Activated naive CD8-positive, alpha-beta T cell (primary cell): Measurements from ENCODE around the gene PRKG2.

Experiments used
- H3K27ac Mint-ChIP-seq: one replicate; pipeline ENCODE4 v1.8.0; 2021; ENCODE audit warnings: mixed read lengths
- H3K27me3 Mint-ChIP-seq: one replicate; pipeline ENCODE4 v1.8.0; 2021; ENCODE audit warnings: mixed read lengths
- H3K36me3 Mint-ChIP-seq: one replicate; pipeline ENCODE4 v1.8.0; 2021; ENCODE audit warnings: mixed read lengths
- H3K4me1 Mint-ChIP-seq: one replicate; pipeline ENCODE4 v1.8.0; 2021; ENCODE audit warnings: low read depth, mixed read lengths
- H3K4me3 Mint-ChIP-seq: one replicate; pipeline ENCODE4 v1.8.0; 2021; ENCODE audit warnings: mild to moderate bottlenecking, mixed read lengths
- H3K9me3 Mint-ChIP-seq: one replicate; pipeline ENCODE4 v1.8.0; 2021; ENCODE audit warnings: low read depth, mixed read lengths

The PRKG2 gene

GRCh38 chr4:81152839-81153713 lies 61.9 kb downstream of the PRKG2 start:
- peak overlapping the region; percentile 82 for H3K4me3 Mint-ChIP-seq
- peaks cover 7% of the 10 kb centered on the region for H3K4me1 Mint-ChIP-seq
- no peaks in the 10 kb centered on the region for H3K36me3 Mint-ChIP-seq
- H3K27ac Mint-ChIP-seq: peak overlapping the region; percentile 62
- peaks cover 1% of the 10 kb centered on the region for H3K27me3 Mint-ChIP-seq
- no peaks in the 10 kb centered on the region for H3K9me3 Mint-ChIP-seq

GRCh38 chr4:81149976-81150375 lies 65.0 kb downstream of the PRKG2 start:
- no peak overlapping the region for H3K27ac Mint-ChIP-seq

GRCh38 chr4:81148576-81148975 lies 66.4 kb downstream of the PRKG2 start:
- no peaks in the 10 kb centered on the region for H3K9me3 Mint-ChIP-seq
- peaks cover under 1% of the 10 kb centered on the region for H3K4me1 Mint-ChIP-seq
- no peak overlapping the region for H3K4me3 Mint-ChIP-seq
- no peak overlapping the region for H3K27ac Mint-ChIP-seq
- no peaks in the 10 kb centered on the region for H3K36me3 Mint-ChIP-seq
- peaks cover 1% of the 10 kb centered on the region for H3K27me3 Mint-ChIP-seq

More at GRCh38 chr4:81149976-81150375, 65.0 kb downstream of the PRKG2 start:
- no peaks in the 10 kb centered on the region for H3K9me3 Mint-ChIP-seq
- H3K27me3 Mint-ChIP-seq: peaks cover 1% of the 10 kb centered on the region
- H3K4me3 Mint-ChIP-seq: no peak overlapping the region
- H3K4me1 Mint-ChIP-seq: peaks cover 7% of the 10 kb centered on the region
- no peaks in the 10 kb centered on the region for H3K36me3 Mint-ChIP-seq

- H3K27ac Mint-ChIP-seq: no peak overlapping the region
- H3K4me3 Mint-ChIP-seq: no peak overlapping the region
- peaks cover 1% of the 10 kb centered on the region for H3K27me3 Mint-ChIP-seq
- H3K4me1 Mint-ChIP-seq: no peaks in the 10 kb centered on the region
- peaks cover 2% of the 10 kb centered on the region for H3K36me3 Mint-ChIP-seq
- H3K9me3 Mint-ChIP-seq: no peaks in the 10 kb centered on the region
These were observed 68.6 kb downstream of the PRKG2 start for GRCh38 chr4:81146466-81146865.

- Mint-ChIP-seq H3K4me1 (no peaks in the 10 kb centered on the region), H3K9me3 (no peaks in the 10 kb centered on the region), H3K27ac (no peak overlapping the region), H3K36me3 (peaks cover 2% of the 10 kb centered on the region), H3K27me3 (peaks cover under 1% of the 10 kb centered on the region), H3K4me3 (no peak overlapping the region)
These were observed 71.8 kb downstream of the PRKG2 start for GRCh38 chr4:81143183-81143582.

GRCh38 chr4:81142744-81143143 lies 72.3 kb downstream of the PRKG2 start:
- Mint-ChIP-seq H3K4me1 (no peaks in the 10 kb centered on the region), H3K27ac (no peak overlapping the region), H3K4me3 (no peak overlapping the region), H3K36me3 (peaks cover 2% of the 10 kb centered on the region), H3K27me3 (peaks cover 3% of the 10 kb centered on the region), H3K9me3 (no peaks in the 10 kb centered on the region)

DNA sequence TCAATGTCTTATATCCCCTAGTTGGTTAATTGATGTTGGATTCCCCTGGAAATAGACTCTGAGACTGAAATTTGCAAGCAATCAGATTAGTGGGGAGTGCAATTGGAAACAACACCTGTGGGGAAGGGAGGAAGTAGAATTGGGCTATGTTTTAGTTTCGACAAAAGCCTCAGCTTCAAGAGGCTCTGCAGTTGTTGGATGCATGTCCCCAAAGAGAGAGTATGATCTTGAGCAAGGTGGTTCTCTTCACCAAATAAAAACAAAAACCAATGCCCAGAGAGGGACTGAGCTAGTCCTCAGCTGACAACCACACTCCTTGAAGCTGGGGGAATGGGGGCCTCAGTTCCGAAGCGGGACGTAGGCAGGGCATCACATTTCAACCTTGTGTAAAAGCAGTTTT lies 77.1 kb downstream of the PRKG2 start:
- H3K4me3 Mint-ChIP-seq: no peak overlapping the region
- no peaks in the 10 kb centered on the region for H3K4me1 Mint-ChIP-seq
- H3K9me3 Mint-ChIP-seq: no peaks in the 10 kb centered on the region
- peaks cover 12% of the 10 kb centered on the region for H3K36me3 Mint-ChIP-seq
- no peak overlapping the region for H3K27ac Mint-ChIP-seq
- peaks cover 3% of the 10 kb centered on the region for H3K27me3 Mint-ChIP-seq

DNA sequence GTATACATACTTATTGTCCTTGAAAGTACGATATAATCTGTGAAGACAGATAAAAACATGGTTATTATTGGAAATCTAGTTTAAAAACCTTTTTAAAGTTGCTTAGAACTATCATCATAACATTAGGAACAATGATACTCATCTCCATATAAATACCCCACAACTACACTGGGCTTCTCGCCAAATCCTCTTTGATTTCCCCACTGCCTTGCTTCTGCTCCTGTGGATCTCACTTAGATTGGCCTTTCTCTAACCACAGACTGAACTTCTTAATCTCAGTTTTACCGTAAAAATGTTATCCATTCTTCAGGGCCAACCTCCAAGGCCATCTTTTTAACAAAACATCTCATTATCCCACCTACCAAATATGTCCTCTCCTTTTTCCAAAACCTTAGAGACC lies 77.6 kb downstream of the PRKG2 start:
- no peaks in the 10 kb centered on the region for H3K4me1 Mint-ChIP-seq
- H3K27ac Mint-ChIP-seq: no peak overlapping the region
- H3K4me3 Mint-ChIP-seq: no peak overlapping the region
- H3K9me3 Mint-ChIP-seq: no peaks in the 10 kb centered on the region
- peaks cover 3% of the 10 kb centered on the region for H3K27me3 Mint-ChIP-seq
- H3K36me3 Mint-ChIP-seq: peaks cover 14% of the 10 kb centered on the region

GRCh38 chr4:81136161-81136905 lies 78.7 kb downstream of the PRKG2 start:
- no peaks in the 10 kb centered on the region for H3K4me1 Mint-ChIP-seq

GRCh38 chr4:81135501-81135900 lies 79.5 kb downstream of the PRKG2 start:
- Mint-ChIP-seq H3K4me1 (no peaks in the 10 kb centered on the region), H3K9me3 (no peaks in the 10 kb centered on the region), H3K36me3 (peaks cover 16% of the 10 kb centered on the region), H3K27me3 (peaks cover 5% of the 10 kb centered on the region), H3K4me3 (no peak overlapping the region), H3K27ac (no peak overlapping the region)

More at GRCh38 chr4:81136161-81136905, 78.7 kb downstream of the PRKG2 start:
- no peak overlapping the region for H3K4me3 Mint-ChIP-seq
- H3K27ac Mint-ChIP-seq: no peak overlapping the region
- peaks cover 5% of the 10 kb centered on the region for H3K27me3 Mint-ChIP-seq
- H3K9me3 Mint-ChIP-seq: no peaks in the 10 kb centered on the region
- peaks cover 16% of the 10 kb centered on the region for H3K36me3 Mint-ChIP-seq

GRCh38 chr4:81131563-81131962 lies 83.5 kb downstream of the PRKG2 start:
- Mint-ChIP-seq H3K9me3 (peaks cover under 1% of the 10 kb centered on the region), H3K27ac (no peak overlapping the region), H3K27me3 (peaks cover 2% of the 10 kb centered on the region), H3K4me3 (no peak overlapping the region), H3K36me3 (peaks cover 12% of the 10 kb centered on the region), H3K4me1 (no peaks in the 10 kb centered on the region)

GRCh38 chr4:81131066-81131465 lies 84.0 kb downstream of the PRKG2 start:
- peaks cover 2% of the 10 kb centered on the region for H3K27me3 Mint-ChIP-seq
- H3K9me3 Mint-ChIP-seq: peaks cover 4% of the 10 kb centered on the region
- H3K36me3 Mint-ChIP-seq: peaks cover 9% of the 10 kb centered on the region
- H3K27ac Mint-ChIP-seq: no peak overlapping the region
- H3K4me3 Mint-ChIP-seq: no peak overlapping the region
- no peaks in the 10 kb centered on the region for H3K4me1 Mint-ChIP-seq

- H3K4me1 Mint-ChIP-seq: no peaks in the 10 kb centered on the region
- peaks cover 2% of the 10 kb centered on the region for H3K27me3 Mint-ChIP-seq
- no peak overlapping the region for H3K27ac Mint-ChIP-seq
- peaks cover 6% of the 10 kb centered on the region for H3K36me3 Mint-ChIP-seq
- H3K4me3 Mint-ChIP-seq: no peak overlapping the region
- H3K9me3 Mint-ChIP-seq: peaks cover 4% of the 10 kb centered on the region
These were observed 84.5 kb downstream of the PRKG2 start for GRCh38 chr4:81130569-81130968.

- Mint-ChIP-seq H3K27me3 (peaks cover 2% of the 10 kb centered on the region), H3K4me3 (no peak overlapping the region), H3K27ac (no peak overlapping the region), H3K9me3 (peaks cover 3% of the 10 kb centered on the region), H3K4me1 (no peaks in the 10 kb centered on the region), H3K36me3 (no peaks in the 10 kb centered on the region)
These were observed 95.0 kb downstream of the PRKG2 start for GRCh38 chr4:81120055-81120454.

DNA sequence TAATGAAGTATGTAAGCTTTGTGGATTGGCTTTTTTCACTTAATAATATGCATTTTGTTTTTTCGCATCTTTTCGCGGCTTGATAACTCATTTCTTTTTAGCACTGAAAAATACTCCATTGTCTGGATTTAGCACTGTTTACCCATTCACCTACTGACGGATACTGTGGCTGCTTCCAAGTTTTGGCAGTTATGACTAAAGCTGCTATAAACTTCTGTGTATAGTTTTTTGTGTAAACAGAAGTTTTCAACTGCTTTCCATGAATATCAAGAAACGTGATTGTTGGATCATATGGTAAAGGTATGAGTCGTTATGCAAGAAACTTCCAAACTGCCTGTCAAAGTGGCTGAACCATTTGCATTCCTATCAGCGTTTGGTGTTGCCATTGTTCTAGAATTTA lies 96.9 kb downstream of the PRKG2 start:
- Mint-ChIP-seq H3K27ac (no peak overlapping the region), H3K4me3 (no peak overlapping the region), H3K36me3 (no peaks in the 10 kb centered on the region), H3K9me3 (peaks cover 3% of the 10 kb centered on the region), H3K4me1 (peaks cover 2% of the 10 kb centered on the region), H3K27me3 (peaks cover 2% of the 10 kb centered on the region)
